22Rv1 (cell line): ENCODE results near the gene SIGLEC1.

Experiments used
- CTCF ChIP-seq: fragments of 450-650 bp; IDR thresholded peaks from 2 replicates; pipeline ENCODE4 v1.5.1; 2017; ENCODE audit warnings: mild to moderate bottlenecking
- ZFX ChIP-seq: fragments of 450-650 bp; IDR thresholded peaks from 2 replicates; pipeline ENCODE4 v1.6.1; 2017; ENCODE audit warnings: antibody characterized with exemption, borderline replicate concordance

- TF ChIP-seq CTCF (peak; percentile 99), ZFX (no peak)
These were observed 37.5 kb upstream of the SIGLEC1 start for GRCh38 chr20:3749689-3750531.
